GM12874 (cell line): Measurements from ENCODE around the gene CD101.

Experiments used
- CTCF ChIP-seq: IDR thresholded peaks from 2 replicates; pipeline ENCODE4 v1.5.1; 2011; ENCODE audit warnings: low read depth, mild to moderate bottlenecking, control low read depth, low read length, moderate library complexity; ENCODE audit not compliant: insufficient read depth

CD101 gene

GRCh38 chr1:117029685-117030084, 28.1 kb downstream of the CD101 start:
- no peak for TF ChIP-seq CTCF

DNA sequence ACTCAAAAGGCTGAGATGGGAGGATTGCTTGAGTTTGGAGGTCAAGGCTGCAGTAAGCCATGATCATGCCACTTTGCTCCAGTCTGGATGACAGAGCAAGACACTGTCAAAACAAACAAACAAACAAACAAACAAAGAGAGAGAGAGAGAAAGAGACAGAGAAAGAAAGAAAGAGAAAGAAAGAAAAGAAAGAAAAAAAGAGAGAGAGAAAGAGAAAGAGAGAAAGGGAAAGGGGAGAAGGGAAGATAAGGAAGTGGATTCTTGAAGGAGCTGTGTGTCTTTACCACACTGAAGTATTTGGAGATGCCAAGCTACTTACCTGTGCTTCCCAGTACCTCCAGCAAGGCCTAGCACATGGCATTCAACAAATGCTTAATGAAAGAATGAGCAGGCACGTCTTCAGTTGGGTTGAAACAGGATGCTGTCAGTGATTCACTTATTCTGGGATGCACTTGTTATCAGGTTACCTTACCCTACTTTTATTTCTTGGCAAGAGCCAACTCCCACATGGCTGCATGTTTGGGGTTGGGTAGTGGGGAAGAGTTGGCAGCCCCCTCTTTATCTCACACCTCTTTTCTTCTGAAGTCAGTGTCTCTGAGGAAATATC, 28.8 kb downstream of the CD101 start:
- TF ChIP-seq CTCF, result no peak

DNA sequence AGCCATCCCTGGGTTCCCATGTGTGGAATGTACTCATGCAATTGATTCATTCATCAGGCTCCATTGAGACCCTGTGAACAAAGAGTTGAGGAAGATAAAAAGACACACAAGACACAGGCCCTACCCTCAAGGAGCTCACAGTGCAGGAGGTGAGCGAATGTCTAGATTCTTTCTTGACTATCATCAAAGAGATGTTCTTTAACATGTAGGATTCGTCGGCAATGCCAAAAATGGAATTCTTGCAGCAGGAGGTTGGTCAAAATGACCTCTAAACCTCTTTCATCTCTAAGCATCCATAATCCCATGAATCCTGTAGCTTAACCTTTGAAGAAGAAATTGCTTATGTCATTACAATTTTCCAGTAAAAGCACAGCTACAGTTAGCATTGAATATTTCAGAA, 30.7 kb downstream of the CD101 start:
- no peak for TF ChIP-seq CTCF

DNA sequence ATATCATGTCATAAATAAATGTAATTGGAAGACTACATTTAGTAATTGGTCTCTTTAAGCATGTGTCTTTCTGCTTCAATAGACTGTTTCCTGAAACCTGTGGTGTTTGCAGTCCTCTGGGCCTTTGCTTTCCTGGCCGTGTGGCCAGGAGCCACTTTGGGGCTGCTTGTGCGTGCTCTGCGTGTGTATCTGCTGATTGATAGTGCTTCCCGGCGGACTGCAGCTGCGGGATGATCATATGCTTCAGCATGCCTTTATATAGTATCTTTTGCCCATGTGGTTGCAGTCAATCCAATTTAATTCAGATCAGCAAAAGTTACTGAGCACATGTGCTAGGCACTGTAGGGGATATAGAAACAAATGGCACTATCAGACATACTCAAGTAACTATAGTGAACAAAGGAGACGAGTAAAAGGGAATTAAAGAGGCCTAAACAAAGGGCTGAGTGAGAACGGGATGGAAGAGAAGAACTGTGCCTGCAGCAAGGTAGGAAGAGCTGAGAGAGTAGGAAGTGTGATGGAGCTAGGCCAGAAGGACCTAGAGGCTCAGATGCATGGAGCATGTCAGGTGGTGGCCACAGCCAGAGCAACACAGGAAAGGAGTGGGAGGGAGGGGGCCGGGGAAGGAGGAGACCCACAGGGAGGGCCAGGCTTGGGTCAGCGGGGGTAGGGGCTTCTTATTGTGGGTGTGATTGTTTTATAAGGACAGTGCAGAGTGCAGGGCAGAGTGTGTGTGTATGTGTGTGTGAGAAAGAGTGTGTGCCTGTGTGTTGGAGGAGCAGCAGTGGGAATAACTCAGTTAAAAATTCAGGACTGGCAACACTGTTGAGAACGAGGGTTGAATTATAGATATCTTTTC, 31.4 kb downstream of the CD101 start:
- TF ChIP-seq CTCF, result no peak

GRCh38 chr1:117033772-117034171, 32.2 kb downstream of the CD101 start:
- TF ChIP-seq CTCF, result no peak

DNA sequence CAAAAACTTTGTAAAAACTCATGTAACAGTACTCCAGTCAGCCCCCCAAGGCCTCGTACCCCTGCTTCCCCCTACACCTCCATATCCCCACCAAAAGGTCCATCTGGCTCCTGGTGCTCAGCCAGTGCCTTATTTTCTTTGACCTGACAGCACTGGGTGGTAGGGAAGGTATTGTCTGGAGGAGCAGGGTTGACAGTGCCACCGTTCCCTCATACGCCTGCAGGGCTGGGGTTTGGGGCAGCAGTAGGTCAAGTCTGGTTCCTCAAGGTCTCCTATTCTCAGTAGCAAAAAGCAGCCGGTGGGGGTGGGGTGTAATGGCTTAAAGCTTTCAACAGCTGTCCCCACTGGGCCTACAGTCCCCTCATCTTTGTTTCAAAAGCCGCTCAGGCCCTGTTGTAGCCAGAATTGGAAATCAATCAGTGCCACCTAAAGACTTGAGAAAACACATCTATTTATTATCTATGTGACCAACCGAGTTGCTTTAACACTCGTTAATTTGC, 33.3 kb downstream of the CD101 start:
- no peak for TF ChIP-seq CTCF

DNA sequence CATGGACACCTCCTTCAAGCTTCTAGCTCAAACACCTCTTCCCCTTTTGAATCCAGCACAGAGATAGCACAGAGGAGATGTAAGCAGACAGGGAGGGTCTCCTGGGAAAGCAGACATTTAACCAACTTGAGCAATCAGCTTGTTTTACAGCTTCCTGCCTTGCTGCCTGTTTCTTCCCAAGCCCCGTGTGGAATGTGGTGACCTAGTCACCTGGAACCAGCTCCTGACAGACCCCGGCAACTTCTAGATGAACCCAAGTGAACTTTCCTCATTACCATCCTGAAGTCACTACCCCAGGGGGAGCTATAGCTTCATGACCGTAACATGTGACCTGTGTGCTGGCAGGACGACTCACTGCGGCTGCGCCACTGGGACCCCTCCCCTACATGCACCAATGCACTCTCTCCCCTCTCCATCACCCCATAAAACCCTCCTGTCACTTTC, 34.5 kb downstream of the CD101 start:
- no peak for TF ChIP-seq CTCF
